Vagina (tissue), 2 donors: ENCODE data around the gene ZBTB16.

Experiments used
- POLR2A ChIP-seq, 2 donors: fragments of 450-650 bp; IDR thresholded peaks; one replicate each; pipeline ENCODE4 v1.6.1; 2017; ENCODE audit warnings: antibody characterized with exemption in 2 of 2, mild to moderate bottlenecking in 2 of 2, moderate library complexity in 2 of 2
- TF ChIP-seq, protein P1 (sequence below), 3 experiments: fragments of 450-650 bp in 2 of 3; fragments of 200-600 bp in 1 of 3; sonication (generic) in 1 of 3; IDR thresholded peaks; one replicate each; pipeline ENCODE4 v1.5.1; 2017 to 2019; ENCODE audit warnings: antibody characterized with exemption in 3 of 3, mild to moderate bottlenecking in 2 of 3, moderate library complexity in 2 of 3

DNA sequence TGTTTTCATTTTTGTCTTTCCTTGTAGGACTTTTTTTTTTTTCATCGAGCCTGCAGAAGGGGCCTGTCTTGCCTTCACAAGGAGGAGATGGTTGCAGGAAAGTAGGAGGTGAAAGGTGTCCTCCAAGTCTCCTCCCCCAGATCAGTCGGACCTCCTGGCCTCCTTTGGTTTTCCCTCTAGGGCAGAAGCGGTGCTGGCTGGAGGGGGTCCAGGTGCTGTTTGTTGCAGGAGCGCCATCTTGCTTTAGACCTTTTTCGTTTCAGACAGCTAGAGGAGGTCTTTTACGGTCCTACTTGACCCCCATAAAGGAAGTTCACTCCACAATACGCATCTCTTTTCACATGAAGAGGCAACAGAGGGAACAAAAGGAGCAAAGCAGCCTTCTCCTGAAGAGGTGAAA is 66.0 kb downstream of the ZBTB16 start:
- TF ChIP-seq, protein P1, sequence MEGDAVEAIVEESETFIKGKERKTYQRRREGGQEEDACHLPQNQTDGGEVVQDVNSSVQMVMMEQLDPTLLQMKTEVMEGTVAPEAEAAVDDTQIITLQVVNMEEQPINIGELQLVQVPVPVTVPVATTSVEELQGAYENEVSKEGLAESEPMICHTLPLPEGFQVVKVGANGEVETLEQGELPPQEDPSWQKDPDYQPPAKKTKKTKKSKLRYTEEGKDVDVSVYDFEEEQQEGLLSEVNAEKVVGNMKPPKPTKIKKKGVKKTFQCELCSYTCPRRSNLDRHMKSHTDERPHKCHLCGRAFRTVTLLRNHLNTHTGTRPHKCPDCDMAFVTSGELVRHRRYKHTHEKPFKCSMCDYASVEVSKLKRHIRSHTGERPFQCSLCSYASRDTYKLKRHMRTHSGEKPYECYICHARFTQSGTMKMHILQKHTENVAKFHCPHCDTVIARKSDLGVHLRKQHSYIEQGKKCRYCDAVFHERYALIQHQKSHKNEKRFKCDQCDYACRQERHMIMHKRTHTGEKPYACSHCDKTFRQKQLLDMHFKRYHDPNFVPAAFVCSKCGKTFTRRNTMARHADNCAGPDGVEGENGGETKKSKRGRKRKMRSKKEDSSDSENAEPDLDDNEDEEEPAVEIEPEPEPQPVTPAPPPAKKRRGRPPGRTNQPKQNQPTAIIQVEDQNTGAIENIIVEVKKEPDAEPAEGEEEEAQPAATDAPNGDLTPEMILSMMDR (IDR thresholded peaks at IDR 0.05) = no peak
- no peak for TF ChIP-seq POLR2A (IDR thresholded peaks at IDR 0.05)
